ENCODE data around the gene CANX.

Gene CANX

DNA sequence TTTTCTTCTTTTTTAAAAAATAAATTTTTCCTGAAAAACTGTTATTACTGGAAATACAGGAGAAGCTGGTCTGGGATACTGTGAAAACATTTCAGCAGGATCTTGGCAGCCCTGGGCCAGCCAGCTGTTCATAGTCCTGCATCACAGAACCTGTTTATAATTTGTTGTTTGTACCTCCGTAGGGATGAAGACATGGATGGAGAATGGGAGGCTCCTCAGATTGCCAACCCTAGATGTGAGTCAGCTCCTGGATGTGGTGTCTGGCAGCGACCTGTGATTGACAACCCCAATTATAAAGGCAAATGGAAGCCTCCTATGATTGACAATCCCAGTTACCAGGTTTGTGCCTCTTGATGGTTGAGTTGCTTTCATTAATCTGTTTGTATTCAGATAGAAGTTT lies 21.5 kb downstream of the CANX start:
- TF ChIP-seq CTCF (IDR thresholded peaks at IDR 0.05) = no peak

DNA sequence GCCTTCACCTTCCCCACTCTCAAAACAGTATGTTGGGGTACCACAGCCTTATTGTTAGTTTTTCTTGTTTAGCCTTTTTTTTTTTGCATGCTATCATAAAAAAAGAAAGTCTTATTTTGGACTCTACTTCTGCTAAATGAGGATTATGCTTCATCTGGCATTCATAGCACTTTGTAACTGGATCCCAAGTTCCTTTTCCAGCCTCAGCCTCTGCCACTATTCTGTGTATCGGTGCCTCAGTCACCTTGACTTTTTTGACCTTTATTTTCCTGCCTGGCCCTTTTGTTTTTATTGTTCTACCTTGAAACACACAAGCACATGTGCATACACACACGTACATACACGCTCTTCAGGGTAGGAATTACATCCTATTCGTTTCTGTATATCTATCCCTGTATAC lies 25.4 kb downstream of the CANX start:
- no peak for TF ChIP-seq CTCF (IDR thresholded peaks at IDR 0.05)

GRCh38 chr5:179727106-179727505 lies 28.3 kb downstream of the CANX start:
- TF ChIP-seq CTCF (IDR thresholded peaks at IDR 0.05) = no peak

GRCh38 chr5:179729303-179729702 lies 30.5 kb downstream of the CANX start:
- TF ChIP-seq CTCF (IDR thresholded peaks at IDR 0.05) = no peak

GRCh38 chr5:179729727-179730126 lies 31.0 kb downstream of the CANX start:
- TF ChIP-seq CTCF (IDR thresholded peaks at IDR 0.05) = no peak

DNA sequence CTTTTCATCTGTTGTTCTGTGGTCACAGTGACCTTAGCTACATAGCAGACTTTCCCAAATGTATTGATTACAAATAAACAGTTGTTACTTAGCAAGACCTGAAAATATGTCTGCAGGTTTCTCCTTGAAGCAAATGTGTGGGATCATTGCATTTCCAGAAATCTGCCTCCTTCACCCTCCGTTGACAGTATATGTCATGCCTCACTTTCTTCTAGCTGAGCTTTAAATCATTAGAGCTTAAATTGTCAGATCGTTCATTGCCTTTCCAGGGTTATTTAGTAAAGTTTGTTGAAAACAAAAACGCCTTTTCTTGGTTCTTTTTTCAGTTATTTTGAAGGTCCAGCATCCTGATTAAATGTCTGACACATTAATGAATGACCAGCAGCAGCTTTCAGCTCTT lies 31.6 kb downstream of the CANX start:
- no peak for TF ChIP-seq CTCF (IDR thresholded peaks at IDR 0.05)

- no peak for TF ChIP-seq CTCF (IDR thresholded peaks at IDR 0.05)
Measured at GRCh38 chr5:179730852-179731251, 32.1 kb downstream of the CANX start.

GRCh38 chr5:179731791-179732411 lies 33.1 kb downstream of the CANX start:
- TF ChIP-seq CTCF (IDR thresholded peaks at IDR 0.05) = no peak
